AG04449 (cell line): ENCODE measurements around the gene RPLP1.

Experiments
- CTCF ChIA-PET: fragments of 350-600 bp; formaldehyde crosslinking; extraction: SDS; loops from one replicate; lab custom pipeline; 2021; ENCODE audit warnings: antibody characterized with exemption; lab: Yijun Ruan, JAX
- POLR2A ChIA-PET: fragments of 400-600, 350-600 bp; formaldehyde crosslinking; extraction: SDS; loops from one replicate; lab custom pipeline; 2020; ENCODE audit warnings: antibody characterized with exemption, inconsistent platforms; lab: Yijun Ruan, JAX
- DNase-seq: peaks from one replicate; pipeline ENCODE4 v3.0.0-alpha.2; 2010; ENCODE audit warnings: low read depth, low spot score
- H3K4me3 ChIP-seq: 2 replicates; pipeline ENCODE4 v1.5.1; 2011; ENCODE audit warnings: low read depth, mild to moderate bottlenecking, control low read depth, low read length
- TF ChIP-seq, protein P1 (sequence below): IDR thresholded peaks from one replicate; pipeline ENCODE4 v1.5.1; 2011; ENCODE audit warnings: mild to moderate bottlenecking, moderate library complexity, low read length, control low read depth, inconsistent platforms; ENCODE audit not compliant: insufficient read depth; ENCODE audit errors: missing control alignments

The RPLP1 gene

DNA sequence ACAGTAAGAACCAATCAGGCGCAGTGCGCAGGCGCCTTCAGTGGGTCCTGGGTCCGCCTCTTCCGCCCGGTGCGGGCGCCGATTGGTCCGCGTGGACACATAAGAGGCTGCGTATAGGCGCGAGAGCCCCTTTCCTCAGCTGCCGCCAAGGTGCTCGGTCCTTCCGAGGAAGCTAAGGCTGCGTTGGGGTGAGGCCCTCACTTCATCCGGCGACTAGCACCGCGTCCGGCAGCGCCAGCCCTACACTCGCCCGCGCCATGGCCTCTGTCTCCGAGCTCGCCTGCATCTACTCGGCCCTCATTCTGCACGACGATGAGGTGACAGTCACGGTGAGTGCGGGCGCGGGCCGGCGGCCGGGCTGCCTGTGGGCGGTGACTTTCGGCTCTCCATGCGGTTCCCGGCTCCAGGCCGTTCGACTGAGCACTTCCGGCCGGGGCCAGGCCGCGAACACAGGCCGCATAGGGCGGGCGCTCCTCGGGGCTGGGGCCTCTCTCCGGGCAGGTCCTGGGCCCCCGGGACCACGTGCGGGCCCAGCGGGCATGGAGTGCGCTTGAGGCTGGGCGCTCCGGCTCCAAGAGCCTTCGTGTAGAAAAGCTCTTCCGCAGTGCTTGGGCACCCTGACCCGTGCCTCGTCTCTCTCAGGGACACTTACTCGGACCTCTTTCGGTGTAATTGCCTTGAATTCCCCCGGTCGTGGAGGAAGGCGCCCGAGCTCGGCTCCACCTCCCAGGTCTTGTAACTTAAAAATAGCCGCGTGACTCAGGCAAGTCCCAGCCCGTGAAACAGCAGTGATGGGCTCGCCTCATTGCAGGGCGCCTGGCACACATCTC lies at the start of gene RPLP1:
TSS of gene RPLP1 (plus strand) at position 127 of the 830 bp plus-strand sequence. CDS start at position 258, 131 bp downstream.
- ChIA-PET POLR2A (interaction anchor here (0.6 to 3.0 kb wide), 15 partner anchors 9 to 1399 kb away, joined by 3 to 37 read pairs (median 4); partner anchors contain the start of genes GLCE, KIF23 and PIAS1), CTCF (interaction anchor here (1.2 to 8.6 kb wide), 4 partner anchors 10 to 394 kb away, joined by 3 to 113 read pairs (median 4); no protein-coding TSS in a partner anchor)
- peak; percentile 67 for DNase-seq
- peak within 1 kb of the TSS; percentile 92 for H3K4me3 ChIP-seq
- TF ChIP-seq, protein P1, sequence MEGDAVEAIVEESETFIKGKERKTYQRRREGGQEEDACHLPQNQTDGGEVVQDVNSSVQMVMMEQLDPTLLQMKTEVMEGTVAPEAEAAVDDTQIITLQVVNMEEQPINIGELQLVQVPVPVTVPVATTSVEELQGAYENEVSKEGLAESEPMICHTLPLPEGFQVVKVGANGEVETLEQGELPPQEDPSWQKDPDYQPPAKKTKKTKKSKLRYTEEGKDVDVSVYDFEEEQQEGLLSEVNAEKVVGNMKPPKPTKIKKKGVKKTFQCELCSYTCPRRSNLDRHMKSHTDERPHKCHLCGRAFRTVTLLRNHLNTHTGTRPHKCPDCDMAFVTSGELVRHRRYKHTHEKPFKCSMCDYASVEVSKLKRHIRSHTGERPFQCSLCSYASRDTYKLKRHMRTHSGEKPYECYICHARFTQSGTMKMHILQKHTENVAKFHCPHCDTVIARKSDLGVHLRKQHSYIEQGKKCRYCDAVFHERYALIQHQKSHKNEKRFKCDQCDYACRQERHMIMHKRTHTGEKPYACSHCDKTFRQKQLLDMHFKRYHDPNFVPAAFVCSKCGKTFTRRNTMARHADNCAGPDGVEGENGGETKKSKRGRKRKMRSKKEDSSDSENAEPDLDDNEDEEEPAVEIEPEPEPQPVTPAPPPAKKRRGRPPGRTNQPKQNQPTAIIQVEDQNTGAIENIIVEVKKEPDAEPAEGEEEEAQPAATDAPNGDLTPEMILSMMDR, result no peak

DNA sequence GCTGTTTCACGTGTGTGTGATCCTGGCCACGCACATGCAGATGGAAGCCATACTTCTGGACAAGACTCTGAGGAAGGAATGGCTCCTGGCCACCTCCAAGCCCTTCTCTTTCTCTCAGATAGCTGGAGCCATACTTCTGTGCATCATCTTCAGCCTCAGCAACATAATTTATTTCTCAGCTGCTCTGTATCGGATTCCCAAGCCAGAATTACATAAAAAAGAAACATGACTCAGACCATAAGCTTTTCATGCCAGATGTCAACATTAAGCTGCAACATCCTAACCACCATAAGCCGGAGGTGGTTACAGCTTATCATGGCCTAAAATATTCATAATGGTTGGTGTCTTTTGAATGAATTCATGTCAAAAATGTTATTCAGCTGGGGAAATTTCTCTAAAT lies 49.0 kb upstream of the RPLP1 start:
- POLR2A ChIA-PET, result interaction anchor here (0.6 to 1.4 kb wide), 4 partner anchors 11 to 698 kb away, joined by 3 to 13 read pairs (median 7); partner anchors contain the start of genes GLCE, KIF23 and RPLP1
- DNase-seq, result peak; percentile 72
- TF ChIP-seq, protein P1, result no peak
- H3K4me3 ChIP-seq, result no peak overlapping the region
- CTCF ChIA-PET, result interaction anchor here (1.2 to 4.8 kb wide), 4 partner anchors 9 to 60 kb away, joined by 3 to 59 read pairs (median 8); no protein-coding TSS in a partner anchor

DNA sequence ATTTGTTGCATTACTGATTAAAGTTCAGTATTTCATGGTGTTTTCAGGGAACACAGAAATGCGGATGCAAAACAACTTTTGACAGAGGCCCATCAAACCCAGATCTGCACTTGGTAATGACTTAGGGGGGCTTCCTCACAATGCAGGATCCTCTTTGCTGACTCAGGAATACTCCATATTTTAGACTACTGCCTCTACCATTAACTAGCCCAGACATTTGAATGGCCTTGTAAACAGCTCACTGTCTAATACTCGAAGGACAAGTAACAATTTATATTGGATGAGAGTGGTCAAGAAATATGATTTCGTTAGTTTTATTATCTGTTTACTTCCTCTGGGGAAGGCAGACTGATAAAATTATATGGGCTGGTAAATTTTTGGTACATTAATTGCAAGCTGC lies 47.5 kb upstream of the RPLP1 start:
- no peak for DNase-seq
- TF ChIP-seq, protein P1, result no peak
- no peak overlapping the region for H3K4me3 ChIP-seq
- ChIA-PET POLR2A (no interaction called here), CTCF (interaction anchor here (1.2 to 4.8 kb wide), 3 partner anchors 11 to 346 kb away, joined by 4 to 59 read pairs (median 9); no protein-coding TSS in a partner anchor)

DNA sequence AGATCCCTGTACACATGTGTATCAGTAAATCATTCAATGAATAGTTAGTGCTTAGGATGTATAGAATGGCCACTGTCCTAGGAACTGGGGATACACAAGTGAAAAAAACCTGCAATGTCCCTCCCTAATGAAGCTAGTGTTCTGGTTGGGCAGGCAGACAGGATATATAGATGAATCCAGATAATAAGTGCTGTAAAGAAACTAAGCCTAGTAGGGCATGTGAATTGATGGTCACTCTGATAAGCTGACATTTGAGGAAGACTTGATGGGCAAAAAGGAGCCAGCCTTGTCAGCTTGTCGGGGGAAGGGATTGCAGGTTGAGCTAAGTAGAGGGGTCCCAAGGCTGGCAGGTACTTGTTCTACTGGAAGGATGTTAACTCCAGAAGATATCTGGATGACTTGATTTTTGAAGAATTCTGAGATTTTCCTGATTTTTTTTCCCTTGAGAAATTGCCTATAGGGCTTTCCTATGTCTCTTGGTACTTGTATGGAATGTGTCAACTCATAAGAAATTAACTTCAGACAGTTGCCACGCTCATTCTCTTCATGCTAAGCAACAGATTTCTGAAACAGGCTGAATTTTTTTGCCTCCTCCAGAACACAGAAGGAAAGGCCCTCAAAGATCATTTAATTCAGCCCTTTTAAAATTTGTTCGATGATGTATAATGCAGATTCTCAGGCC lies 44.8 kb upstream of the RPLP1 start:
- DNase-seq, result no peak
- TF ChIP-seq, protein P1, result no peak
- H3K4me3 ChIP-seq, result no peak overlapping the region
- CTCF ChIA-PET, result interaction anchor here (1.8 to 2.3 kb wide), 2 partner anchors 13 to 58 kb away, joined by 5 to 12 read pairs; no protein-coding TSS in a partner anchor
- POLR2A ChIA-PET, result interaction anchor here (1.3 kb wide), 1 partner anchor 45 kb away, joined by 3 read pairs; the partner anchor contains the start of gene RPLP1

DNA sequence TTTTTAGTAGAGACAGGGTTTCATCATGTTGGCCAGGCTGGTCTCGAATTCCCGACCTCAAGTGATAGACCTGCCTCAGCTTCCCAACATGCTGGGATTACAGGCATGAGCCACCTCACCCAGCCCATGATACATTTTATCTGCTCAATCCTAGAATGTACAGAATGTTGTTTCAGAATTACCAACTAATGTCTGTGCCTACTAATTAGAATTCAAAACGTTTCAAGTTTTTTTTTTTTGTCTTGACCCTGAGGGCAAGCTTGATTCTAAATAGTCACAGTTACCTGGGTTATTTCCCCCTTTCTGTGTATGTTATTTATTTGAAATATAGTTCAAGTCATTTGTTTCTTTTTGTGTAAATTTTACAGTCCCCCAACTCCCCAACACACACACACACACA lies 43.8 kb upstream of the RPLP1 start:
- TF ChIP-seq, protein P1, result no peak
- no peak for DNase-seq
- ChIA-PET CTCF (interaction anchor here (1.0 to 2.3 kb wide), 3 partner anchors 14 to 350 kb away, joined by 3 to 12 read pairs (median 5); no protein-coding TSS in a partner anchor), POLR2A (interaction anchor here (1.3 kb wide), 1 partner anchor 44 kb away, joined by 3 read pairs; the partner anchor contains the start of gene RPLP1)
- H3K4me3 ChIP-seq, result no peak overlapping the region
